ENCODE measurements around the gene EFHD1.
"Not testable (repeated sequence)": the region's sequence is repeated elsewhere in the genome, so short reads cannot be mapped to it uniquely, and the experiment has no call there.

Gene EFHD1

DNA sequence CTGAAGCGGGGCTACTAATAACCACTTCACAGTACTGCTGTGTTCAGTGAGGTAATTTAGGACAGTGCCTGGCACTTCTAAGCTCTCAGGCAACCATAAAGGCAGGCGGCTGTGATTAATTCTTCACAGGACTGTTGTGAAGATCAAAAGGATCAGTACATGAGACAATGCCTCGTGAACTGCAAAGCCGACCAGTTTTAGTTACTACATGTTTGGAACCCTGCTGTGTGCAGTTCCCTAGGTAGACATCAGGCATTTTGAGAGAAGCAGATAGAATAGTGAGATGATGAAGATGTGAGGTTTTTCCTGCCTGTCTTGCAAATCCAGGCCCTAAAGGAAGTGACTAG is 19.1 kb downstream of the EFHD1 start:
- DNase-seq (ENCODE audit: low spot score), result no peak

DNA sequence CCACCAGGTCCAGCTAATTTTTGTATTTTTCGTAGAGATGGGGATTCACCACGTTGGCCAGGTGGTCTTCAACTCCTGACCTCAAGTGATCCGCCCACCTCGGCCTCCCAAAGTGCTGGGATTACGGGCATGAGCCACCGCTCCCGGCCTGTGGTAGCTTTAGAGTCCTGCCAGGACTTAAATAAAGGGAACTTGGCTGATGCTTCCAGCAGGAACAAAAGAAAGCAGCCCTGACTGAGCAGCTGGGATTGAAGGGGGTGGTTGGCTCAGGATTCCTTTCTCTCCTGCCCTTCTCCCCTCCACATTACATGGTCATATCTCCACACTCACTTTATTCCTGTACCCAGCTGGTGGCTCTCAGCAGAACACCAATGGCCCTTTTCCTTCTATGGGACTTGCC is 20.0 kb downstream of the EFHD1 start:
- no peak for DNase-seq (ENCODE audit: low spot score)

DNA sequence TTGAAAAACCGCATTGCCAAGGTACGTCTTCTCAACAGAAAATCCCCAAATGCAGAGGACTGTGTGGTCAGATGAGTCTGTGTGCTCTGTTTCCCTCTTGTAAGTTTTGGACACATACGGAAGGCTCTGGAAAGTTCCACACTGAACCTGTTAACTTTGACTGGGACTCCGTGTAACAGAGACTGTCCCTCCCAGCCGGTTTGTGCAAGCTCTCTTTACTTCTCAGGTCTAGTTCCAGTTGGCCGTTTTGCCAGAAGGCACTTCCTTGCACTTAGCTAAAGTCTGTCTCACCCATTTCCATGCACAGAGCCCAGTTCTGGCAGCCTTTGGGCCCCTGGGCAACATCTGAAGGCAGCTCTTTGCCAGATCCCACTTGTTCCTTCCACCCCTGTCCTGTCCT is 22.0 kb downstream of the EFHD1 start:
- DNase-seq (ENCODE audit: low spot score), result no peak

DNA sequence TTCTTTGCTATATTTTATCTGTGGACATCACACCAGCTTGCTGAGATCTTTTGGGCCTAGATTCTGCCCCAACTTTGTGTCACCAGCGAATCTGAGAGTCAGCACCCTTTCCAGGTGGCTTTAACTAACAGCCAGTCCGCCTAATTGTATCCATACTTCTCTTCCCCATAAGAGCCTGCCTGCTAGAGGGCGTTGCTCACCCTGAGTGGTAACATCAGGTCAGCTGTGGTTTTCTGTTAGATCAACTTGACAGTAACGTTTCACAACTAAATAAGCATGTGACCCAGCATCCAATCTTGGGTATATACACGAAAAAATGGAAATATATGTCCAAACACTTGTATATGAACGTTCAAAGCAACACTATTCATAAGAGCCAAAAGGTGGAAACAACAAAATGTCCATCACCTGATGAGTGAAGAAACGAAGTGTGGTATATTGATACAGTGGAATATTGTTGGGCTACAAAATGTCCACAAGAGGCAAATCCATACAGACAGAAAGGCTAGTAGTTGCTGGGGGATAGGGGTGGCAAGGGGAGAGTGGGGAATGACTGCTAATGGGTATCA is 24.9 kb downstream of the EFHD1 start:
- no peak for DNase-seq (ENCODE audit: low spot score)

DNA sequence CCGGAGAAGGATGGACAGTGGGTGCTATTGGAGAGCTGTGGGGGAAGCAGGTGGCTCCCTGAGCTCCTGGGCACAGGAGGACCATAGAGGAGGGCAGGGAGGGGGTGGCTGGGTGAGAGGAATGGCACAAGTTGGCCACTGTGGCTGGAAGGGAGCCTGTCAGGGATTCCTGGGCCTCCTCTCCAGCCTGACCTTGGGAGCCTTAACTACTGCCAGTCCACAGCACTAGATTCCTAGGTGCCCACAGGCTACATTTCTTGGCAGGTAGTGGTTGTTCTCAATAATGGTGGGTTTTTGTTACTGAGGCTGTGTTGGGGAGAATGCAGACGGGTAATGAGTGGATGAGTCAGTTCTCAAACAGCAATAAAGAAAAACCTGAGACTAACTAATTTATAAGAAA is 26.0 kb downstream of the EFHD1 start:
- no peak for DNase-seq (ENCODE audit: low spot score)

DNA sequence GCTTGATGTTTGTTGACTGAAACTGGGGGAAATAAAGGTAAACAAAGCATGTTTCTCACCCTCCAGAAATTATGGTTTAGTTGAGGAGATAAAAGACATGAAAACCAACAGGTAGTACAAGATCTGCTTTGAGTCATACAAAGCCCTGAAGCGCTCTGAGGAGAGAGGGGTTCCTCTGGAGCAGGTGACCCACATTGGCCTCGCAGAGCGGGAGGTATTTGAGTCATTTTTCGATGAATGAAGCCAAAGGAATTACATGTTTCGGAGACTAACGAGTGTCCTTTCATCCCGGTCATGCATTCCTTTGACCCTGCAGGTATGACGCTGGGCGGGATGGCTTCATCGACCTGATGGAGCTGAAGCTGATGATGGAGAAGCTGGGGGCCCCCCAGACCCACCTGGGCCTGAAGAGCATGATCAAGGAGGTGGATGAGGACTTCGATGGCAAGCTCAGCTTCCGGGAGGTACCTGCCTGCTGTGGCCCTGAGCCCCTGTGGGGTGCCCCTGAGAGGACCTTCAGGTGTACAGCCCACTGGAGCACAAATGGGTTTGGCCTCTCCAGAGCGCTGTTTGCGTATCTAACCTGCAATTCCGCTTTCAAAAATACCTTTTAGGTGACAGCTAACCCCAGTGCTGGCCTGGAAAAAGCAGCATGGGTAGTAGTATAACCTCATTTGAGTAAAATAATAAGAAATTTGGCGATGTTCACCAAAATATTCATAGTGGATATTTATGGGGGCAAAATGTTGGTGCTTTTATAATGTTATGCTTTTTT is 29.3 kb downstream of the EFHD1 start:
- no peak for DNase-seq (ENCODE audit: low spot score)

DNA sequence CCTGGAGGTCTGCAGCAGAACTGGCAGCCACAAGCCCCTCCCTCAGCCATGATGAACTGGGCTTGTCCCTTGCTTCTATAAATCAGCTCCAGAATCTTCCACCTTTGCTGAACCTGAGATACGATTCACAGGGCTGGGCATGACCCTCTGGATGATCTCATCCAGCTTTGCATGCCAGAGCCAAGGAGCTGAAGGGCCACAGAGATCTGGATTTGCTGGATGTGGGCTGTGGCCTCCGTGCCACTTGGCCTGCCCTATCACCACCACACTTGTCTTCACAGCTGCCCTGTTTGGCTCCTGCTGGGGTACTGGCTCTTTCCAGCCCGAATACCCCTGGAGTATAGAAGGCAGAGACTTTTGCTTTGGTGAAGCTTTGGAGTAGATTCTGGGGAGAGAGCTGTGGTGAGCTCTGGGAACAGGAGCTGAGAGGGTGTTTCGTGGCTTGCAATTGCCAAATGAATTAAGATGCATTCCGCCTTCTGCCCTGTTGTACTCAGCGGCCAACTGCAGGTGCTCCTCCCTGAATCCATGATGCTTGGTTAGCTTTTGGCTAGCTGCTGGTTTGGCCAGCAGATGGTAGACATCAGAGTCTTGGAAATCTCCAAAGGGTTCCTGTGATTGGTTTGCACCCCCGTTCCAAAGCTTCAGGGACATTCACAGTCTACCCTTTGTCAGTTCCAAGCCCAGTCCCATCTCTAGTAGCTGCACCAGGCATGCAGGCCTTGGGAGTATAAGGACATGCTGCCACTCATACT is 32.8 kb downstream of the EFHD1 start:
- no peak for DNase-seq (ENCODE audit: low spot score)

DNA sequence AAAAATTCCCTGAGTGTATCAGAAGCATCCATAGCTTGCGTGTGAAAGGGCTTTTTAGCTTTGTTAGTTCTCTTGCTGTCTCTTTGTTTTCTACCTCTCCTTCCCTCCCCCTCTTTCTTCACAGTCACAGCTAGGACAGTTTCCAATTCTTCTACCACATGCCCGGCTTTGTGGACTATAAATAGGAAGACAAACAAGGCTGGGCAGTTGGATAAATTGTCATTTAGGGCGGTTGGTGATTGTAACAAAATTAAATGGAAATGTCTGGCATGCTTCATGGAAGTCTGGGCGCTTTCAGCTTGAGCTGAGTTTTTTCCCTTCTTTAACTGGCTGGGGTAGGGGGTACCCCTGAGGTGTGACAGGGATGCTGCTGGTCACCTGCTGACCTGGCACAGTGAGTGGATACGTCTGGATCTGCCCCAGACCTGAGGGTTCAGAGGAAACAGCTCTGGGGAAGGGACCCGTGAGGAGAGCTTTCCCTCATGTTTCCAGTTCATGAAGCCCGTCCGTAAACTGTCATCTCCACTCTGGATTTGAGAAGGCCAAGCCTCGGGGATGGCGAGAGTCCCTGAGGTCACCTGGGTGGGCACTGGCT is 34.7 kb downstream of the EFHD1 start:
- DNase-seq (ENCODE audit: low spot score), result no peak

DNA sequence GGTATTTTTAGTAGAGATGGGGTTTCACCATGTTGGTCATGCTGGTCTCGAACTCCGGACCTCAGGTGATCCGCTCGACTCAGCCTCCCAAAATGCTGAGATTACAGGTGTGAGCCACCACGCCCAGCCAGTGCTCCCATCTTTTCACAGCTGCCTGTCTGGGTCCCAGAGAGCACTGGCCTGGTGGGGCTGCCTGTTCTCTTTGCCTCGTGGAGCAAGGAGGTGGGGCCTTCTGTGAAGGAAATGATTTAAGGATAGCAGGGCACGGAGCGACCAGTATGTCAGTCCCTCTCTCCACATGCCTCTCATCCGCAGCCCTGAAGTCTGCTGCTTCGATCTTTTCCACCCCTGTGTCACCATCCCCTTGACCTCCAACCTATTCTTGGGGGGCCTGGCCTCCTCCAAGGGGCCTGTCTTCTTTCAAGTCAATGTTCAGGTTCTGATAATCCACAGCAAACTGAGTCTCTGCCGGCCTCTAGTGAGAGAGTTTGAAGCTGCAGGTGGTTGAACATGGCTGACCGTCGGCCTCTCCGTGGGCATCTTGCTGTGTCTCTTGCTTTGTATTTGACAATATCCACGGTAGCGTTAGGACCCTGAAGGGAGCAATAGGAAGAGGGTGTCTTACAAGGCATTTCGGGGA is 35.5 kb downstream of the EFHD1 start:
- no peak for DNase-seq (ENCODE audit: low spot score)

DNA sequence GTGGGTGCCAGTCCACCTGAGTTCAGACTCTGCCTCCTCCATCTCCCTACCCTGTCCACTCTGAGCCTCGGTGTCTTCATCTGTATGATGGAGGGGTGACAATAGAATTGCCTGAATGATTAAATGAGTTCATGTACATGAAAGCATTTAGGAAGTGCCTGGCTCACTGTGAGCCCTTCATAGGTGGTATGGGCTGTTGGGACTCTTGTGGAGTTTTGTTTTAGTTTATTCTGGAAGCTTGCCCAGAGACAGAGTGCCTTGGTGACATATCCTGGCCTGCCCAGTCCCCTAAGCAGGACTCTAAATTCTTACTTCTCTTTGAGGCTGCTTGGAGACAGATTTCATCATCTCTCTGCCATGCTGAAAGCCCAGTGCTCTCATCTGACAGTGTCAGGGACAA is 39.2 kb downstream of the EFHD1 start:
- DNase-seq (ENCODE audit: low spot score), result no peak

DNA sequence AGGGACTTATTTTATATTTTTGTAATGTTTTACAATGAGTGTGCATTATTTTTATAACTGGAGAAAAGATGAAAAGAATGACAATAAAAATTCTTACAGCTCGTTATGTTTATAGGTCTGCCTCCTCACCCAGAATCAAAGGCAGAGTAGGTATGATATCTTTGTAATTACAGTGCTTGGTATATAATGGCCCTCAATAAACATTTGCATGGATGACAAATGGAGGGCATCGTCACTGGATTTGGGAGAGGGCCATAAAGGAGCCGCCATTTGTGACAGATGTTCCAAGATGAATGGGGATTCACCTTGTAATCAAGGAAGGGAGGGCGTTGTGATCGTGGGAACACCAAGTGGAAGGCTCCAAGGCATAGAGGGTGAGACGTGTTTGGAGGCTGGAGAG is 41.1 kb downstream of the EFHD1 start:
- DNase-seq (ENCODE audit: low spot score), result no peak

DNA sequence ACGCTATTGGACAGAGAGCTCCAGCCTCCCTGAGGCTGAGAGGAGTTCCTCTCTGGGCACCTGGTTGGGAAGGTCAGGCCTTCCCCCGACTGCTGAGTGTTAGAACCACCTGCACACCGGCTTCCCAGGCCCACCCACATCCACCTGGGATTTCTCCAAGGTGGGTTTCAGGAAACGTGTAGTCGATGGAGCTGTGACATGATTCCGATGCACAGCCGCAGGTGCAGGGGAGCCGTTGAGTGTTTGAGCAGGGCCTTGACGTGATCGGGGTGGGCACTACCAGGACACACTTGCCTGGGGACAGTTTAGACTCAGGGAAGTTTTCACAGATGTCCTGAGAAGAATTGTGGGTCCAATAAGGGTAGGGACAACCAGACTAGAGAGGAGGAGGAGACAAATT is 42.0 kb downstream of the EFHD1 start:
- no peak for DNase-seq (ENCODE audit: low spot score)

DNA sequence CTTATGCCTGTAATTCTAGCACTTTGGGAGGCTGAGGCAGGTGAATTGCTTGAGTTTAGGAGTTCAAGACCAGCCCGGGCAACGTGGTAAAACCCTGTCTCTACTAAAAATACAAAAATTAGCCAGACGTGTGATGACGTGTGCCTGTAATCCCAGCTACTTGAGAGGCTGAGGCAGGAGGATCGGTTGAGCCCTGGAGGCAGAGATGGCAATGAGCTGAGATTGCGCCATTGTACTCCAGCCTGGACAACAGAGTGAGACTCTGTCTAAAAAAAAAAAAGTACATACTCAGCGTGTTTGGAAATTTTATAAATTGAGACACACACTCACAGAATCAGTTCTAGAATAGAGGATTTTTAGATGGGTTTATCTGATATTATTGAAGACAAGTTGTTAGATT is 46.6 kb downstream of the EFHD1 start:
- no peak for DNase-seq (ENCODE audit: low spot score)

DNA sequence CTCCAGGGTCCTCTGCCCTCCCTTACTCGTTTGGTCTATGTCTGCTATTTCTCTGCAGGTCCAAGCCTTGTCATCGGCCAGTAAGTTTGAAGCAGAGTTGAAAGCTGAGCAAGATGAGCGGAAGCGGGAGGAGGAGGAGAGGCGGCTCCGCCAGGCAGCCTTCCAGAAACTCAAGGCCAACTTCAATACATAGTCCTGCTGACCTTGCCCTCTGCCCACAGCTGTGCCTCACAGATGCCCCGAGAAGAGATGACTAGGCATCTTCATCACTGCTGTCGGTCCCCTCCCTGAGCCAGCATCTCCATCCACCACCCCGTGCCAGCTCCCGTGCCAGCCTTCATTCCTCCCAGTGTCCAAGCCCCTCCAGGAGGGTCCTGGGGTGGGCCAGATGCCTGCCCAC is 48.1 kb downstream of the EFHD1 start:
- DNase-seq (ENCODE audit: low spot score), result no peak

DNA sequence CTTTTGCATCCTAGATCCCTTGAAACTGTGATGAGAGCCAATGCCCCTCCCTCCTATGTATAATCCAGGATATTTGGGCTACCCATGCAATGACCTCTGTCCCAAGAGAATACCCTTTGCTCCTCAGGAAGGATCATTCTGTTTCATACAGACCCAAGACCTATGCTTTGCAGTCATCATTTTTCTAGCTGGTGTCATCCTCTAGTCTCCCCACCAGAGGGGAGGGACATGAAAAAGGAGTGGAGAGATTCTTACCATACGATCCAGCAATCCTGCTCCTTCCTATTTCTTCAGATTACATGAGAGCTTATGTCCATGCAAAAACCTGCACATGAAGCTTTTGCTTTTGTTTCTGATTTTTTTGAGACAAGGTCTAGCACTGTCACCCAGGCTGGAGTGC is 50.0 kb downstream of the EFHD1 start:
- no peak for DNase-seq (ENCODE audit: low spot score)

DNA sequence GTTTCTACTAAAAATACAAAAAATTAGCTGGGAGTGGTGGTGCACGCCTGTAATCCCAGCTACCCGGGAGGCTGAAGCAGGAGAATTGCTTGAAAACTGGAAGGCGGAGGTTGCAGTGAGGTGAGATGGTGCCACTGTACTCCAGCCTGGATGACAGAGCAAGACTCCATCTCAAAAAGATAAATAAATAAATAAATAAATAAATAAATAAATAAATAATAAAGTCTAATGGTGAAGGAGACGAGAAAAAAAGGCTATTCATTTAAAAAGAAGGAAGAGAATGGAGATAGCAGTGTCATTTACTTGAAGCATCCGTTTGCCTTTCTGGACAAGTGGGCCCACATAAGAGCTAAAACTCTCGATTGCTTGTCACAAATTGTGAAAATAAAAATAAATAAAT is 52.0 kb downstream of the EFHD1 start:
- not testable (repeated sequence) for DNase-seq (ENCODE audit: low spot score)

DNA sequence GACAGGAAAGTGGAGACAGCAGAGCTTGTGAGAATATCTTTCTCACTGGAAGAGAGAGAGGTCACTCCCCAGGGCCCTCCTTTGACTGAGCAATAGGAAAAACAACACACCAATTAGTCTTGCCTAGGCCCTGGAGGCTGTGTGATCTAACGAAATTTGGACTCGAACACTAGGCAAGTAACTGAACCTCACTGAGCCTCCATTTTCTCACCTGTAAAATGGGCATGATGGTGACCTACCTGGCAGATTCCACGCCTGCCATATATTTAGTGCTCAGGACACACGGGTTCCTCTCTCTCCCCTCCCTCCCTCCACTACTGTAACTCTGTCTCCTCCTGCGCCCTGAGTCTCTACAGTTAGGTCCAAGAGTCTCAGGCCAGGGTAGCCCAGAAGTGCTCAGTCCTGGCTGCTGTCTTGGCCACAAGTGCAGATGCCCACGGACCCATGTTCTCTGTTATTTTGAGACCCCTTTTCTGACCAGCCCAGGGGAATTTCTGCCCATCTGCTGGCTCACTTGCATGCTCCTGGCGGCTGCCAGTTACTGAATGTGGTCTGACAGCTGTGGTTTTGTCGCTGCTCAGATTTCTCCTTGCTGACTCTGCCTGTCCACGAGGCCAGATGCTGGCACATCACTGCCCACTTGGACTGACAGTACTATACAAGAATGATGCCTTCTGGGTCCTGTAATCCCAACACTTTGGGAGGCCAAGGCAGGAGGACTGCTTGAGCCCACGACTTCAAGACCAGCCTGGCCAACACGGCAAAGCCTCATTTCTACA is 54.2 kb downstream of the EFHD1 start:
- no peak for DNase-seq (ENCODE audit: low spot score)

DNA sequence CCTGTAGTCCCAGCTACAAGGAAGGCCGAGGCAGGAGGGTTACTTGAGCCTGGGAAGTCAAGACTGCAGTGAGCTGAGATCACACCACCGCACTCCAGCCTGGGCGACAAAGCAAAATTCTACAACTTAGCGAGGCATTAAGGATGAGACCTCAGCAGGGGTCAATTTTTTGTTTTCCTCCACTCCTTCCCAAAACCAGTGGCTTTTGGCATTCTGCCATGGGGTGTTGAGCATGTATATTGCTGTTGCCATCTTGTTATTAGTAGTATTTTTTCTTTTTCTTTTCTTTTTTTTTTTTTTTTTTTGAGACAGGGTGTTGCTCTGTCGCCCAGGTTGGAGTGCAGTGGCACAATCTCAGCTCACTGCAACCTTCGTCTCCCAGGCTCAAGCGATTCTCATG is 54.8 kb downstream of the EFHD1 start:
- DNase-seq (ENCODE audit: low spot score), result no peak

DNA sequence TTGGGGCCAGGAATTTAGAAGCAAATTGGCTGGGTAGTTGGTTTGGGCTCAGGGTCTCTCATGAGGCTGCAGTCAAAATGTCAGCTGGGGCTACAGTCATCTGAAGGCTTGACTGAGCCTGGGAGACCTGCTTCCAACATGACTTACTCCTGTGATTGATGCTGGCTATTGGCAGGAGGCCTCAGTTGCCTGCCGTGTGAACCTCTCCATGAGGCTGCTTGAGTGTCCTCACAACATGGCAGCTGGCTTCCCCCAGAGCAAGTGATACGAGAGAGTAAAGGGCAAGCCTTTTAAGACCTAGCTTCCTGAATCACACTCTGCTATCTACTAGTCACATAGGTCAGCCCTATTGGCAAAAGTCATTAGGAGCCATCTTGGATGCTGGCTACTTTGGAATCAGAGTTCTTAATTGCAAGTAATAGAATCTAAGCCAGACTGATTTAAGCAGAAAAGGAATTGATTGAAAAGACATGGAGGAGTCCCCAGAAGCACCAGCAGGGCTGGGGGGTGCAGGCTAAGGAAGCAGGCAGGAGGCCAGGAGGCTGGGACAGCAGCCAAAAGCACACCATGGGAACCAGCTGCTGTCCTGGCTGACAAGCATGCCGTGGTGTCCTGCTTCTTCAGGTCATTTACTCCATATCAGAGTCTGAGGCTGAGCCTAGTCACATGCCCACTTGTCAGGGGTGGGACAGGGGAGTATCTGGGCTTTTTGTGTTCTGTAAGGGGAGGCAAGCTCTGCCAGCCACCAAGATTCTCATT is 55.9 kb downstream of the EFHD1 start:
- DNase-seq (ENCODE audit: low spot score), result no peak

DNA sequence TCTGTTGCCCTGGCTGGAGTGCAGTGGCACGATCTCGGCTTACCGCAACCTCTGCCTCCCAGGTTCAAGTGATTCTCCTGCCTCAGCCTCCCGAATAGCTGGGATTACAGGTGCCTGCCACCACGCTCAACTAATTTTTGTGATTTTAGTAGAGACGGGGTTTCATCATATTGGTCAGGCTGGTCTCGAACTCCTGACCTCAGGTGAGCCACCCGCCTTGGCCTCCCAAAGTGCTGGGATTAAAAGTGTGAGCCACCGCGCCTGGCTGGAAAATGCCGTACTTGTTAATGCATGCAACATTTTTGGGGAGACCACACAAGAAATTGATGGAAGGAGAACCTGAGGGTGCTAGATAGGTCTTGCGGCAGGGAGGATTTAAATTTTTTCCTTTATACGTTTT is 57.7 kb downstream of the EFHD1 start:
- not testable (repeated sequence) for DNase-seq (ENCODE audit: low spot score)

DNA sequence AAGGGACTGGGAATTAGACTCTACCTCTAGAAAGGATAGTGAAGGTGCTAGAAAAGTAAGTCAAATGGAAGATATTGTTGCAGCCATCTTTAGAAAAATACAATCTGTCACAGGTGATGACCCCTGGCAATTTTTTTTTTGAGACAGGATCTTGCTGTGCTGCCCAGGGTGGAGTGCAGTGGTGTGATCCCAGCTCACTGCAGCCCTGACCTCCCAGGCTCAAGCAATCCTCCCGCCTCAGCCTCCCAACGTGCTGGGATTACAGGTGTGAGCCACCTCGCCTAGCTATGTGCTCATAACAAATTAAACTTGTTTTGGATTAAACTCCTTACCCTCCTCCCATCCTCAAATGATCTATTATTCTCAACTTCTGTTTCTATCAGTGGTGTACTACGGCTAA is 59.9 kb downstream of the EFHD1 start:
- DNase-seq (ENCODE audit: low spot score), result no peak

Data from germinal center (tissue), 1 donor.